KOPT-K1 (cell line): ENCODE data around the gene SSMEM1.
"Not testable (repeated sequence)": the region's sequence is repeated elsewhere in the genome, so short reads cannot be mapped to it uniquely, and the experiment has no call there.

Experiments
- H3K27ac ChIP-seq: fragments of 200-600 bp; sonication (generic); 2 replicates; pipeline ENCODE4 v1.5.1; 2016; ENCODE audit warnings: antibody characterized with exemption, mild to moderate bottlenecking, low read depth, low read length; ENCODE audit not compliant: poor library complexity, severe bottlenecking
- H3K36me3 ChIP-seq: fragments of 200-600 bp; sonication (generic); 2 replicates; pipeline ENCODE4 v1.5.1; 2017; ENCODE audit warnings: antibody characterized with exemption, mild to moderate bottlenecking, low read length, moderate library complexity; ENCODE audit not compliant: insufficient read depth
- H3K9me3 ChIP-seq: fragments of 200-600 bp; sonication (generic); 2 replicates; pipeline ENCODE4 v1.5.1; 2017; ENCODE audit warnings: antibody characterized with exemption, low read length, mild to moderate bottlenecking; ENCODE audit not compliant: insufficient read depth, poor library complexity, severe bottlenecking

The SSMEM1 gene

DNA sequence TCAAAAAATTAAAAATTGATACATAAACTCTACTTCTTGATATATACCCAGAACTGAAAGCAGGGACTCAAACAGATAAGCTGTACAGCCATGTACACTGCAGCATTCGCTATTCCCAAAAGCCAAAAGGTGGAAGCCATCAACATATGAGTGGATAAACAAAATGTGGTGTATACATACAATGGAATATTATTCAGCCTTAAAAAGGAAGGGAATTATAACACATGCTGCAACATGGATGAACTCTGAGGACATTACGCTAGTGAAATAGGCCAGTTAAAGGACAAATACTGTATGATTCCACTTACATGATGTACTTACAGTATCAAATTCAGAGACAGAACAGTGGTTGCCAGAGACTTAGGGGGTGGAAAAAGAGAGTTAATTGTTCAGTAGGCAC, 10.6 kb upstream of the SSMEM1 start:
- peaks cover 95% of the 10 kb centered on the region for H3K36me3 ChIP-seq
- no peak overlapping the region for H3K27ac ChIP-seq
- H3K9me3 ChIP-seq: no peaks in the 10 kb centered on the region

DNA sequence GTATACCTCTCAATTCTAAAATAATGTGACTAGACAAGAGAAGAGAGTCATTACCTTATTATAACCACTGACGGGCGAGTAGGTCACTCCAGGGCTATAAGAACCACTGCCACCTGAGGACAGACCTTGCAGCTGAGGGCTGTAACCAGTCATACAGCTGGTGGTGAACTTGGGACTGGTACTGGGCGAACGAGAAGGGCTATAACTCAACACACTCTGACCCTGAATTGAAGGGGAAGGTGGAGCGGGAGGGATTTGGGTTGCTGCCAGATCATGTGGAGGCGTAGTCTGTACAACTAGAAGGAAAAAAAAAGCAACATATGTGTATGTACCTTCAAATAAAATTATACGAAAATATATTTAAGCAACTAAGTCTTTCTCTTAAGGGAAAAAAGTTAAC, 5.9 kb upstream of the SSMEM1 start:
- Histone ChIP-seq H3K9me3 (no peaks in the 10 kb centered on the region), H3K27ac (no peak overlapping the region), H3K36me3 (peaks cover 71% of the 10 kb centered on the region)

DNA sequence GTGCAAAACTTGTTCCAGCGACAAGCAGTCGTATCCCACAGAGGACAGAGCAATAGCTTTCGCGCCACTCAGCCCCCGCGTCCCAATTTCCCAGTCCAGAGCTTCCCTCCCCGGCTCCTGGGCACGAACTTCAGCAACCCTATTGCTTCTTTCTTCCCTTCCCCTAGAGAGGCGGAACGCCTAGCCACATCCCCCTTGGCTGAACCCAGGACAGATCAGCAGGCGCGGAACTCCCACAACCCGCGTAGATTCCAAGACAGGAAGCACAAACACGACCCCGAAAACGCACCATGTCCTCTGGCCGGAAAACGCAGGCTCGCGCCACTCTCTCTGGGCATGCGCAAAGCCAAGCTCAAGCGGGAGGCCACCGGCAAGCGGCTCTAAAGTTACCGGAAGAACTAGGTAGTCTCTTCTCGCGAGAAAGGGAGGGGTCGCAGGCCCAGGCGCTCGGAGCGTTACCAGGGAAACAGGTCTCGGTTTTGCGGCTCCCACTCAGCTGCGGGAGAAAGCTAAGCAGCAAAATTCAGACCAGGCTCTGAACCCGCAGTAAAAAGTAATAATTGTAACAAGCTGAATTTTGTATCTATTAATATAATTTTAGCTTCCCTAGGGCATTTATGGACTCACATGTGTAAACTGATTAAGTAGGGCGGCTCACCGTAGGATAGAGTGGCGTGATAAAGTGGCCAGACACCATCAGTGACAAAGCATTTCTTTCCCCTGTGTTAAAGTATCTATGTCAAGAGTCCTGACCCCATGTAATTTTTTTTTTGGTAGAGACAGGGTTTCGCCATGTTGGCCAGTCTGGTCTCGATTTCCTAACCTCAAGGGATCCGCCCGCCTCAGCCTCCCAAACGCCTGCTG, 2.3 kb upstream of the SSMEM1 start, which contains the start of gene TMEM209:
TSS of gene TMEM209 (minus strand) at position 323 of the 864 bp plus-strand sequence. CDS start at position 292, 31 bp downstream.
- Histone ChIP-seq H3K27ac (peak within 1 kb of the TSS; percentile 97), H3K36me3 (peaks cover 37% of the 10 kb centered on the region), H3K9me3 (no peaks in the 10 kb centered on the region)

DNA sequence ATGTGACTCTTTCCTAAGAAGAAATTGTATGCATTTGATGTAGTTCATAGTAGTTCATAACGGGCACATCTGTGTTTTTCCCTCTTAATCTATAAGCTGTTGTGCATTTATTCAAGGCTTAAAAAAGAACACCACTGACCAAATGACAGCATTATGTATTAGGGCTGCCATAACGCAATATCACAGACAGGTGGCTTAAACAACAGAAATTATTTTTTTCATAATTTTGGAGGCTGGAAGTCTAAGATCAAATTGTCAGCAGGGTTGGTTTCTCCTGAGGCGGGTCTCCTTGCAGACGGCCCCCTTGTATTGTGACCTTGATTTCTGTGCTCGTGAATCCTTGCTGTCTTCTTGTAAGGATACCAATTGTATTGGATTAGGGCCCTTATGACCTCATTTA, 627 bp upstream of the SSMEM1 start:
- peaks cover 20% of the 10 kb centered on the region for H3K36me3 ChIP-seq
- no peaks in the 10 kb centered on the region for H3K9me3 ChIP-seq
- H3K27ac ChIP-seq: no peak overlapping the region

DNA sequence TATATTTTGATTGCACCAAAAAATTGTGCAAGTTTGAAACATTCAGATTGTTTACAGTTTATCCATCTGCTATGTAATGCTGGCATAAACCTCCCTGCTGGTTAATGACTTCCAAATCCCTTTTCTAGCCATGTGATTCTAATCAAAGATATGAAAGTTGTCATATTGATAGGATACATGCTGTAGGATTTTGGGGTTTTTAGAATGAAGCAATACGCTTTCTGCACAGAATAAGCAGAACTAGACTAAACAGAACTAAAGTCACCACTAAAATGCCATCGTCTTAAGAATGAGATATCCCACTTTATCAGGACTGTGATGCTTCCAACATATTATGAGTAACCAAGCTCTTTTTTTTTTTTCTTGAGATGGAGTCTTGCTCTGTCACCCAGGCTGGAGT, 856 bp downstream of the SSMEM1 start:
- no peak overlapping the region for H3K27ac ChIP-seq
- no peaks in the 10 kb centered on the region for H3K9me3 ChIP-seq
- peaks cover 5% of the 10 kb centered on the region for H3K36me3 ChIP-seq

DNA sequence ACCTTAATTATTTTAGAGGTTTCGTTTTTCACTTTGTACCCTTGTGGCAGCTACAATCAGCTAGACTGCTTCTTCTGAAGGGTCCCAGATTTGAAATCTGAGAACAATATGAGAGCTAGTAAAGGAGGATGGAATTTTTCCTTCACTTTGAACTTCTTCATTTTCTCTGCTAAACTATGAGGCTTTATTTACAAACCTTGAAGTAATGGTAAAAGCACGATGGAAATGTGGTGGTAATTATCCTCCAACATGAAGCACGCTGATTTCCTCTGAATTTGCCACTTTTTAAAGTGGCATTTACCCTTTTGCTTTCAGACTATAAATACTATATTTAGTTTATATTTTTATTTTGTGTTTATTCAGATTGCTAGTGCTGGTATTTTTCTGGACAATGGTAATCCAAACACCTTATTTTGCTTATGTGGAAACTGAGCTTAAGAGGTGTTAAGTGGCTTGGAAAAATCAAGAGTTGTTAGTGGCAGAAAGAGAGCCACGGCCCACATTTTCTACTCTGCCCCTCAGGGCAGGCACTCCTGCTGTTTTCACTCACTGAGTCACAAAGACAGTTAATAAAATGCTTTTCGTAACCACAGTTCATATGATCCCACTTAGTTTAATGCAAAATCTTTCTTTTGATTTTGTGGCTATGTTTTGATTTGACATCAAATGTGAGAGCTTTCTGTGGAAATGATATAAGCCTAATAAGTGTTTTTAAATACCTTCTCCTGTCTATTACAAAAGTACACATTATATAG, 2.7 kb downstream of the SSMEM1 start:
- no peak overlapping the region for H3K27ac ChIP-seq
- H3K36me3 ChIP-seq: no peaks in the 10 kb centered on the region
- H3K9me3 ChIP-seq: no peaks in the 10 kb centered on the region

DNA sequence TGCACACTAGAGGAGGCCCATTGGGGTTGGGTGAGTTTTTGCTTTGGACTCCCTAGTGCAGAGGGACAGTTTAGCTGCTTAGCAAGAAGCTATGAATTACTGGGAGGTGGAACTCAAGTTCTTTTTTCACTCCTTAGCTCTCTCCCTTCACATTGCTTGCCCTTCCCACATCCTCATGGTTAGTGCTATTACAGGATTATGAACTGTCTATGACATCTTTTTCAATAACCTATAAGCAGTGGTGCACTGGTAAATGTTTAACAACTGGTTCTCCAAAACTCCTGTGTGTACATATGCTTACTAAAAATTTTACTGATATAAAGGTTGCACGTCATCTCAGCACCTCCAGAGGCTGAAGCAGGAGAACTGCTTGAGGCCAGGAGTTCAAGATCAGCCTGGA, 6.2 kb downstream of the SSMEM1 start:
- no peaks in the 10 kb centered on the region for H3K9me3 ChIP-seq
- no peaks in the 10 kb centered on the region for H3K36me3 ChIP-seq
- no peak overlapping the region for H3K27ac ChIP-seq

DNA sequence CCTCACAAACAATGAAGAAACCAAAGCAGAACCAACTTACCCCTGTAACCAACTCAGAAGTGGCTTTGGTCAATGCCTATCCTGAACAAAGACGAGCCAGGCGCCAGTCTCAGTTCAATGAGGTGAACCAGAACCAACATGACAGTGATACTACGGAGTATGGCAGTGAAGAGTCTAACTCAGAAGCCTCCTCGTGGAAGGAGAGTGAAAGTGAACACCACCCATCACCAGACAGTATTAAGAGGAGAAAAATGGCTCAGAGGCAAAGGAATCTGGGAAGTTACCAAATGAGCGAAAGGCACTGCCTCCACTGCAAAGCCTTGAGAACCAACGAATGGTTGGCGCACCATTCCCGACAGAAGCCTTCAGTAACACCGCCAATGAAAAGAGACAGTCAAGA, 8.4 kb downstream of the SSMEM1 start:
- Histone ChIP-seq H3K27ac (no peak overlapping the region), H3K36me3 (no peaks in the 10 kb centered on the region), H3K9me3 (no peaks in the 10 kb centered on the region)

DNA sequence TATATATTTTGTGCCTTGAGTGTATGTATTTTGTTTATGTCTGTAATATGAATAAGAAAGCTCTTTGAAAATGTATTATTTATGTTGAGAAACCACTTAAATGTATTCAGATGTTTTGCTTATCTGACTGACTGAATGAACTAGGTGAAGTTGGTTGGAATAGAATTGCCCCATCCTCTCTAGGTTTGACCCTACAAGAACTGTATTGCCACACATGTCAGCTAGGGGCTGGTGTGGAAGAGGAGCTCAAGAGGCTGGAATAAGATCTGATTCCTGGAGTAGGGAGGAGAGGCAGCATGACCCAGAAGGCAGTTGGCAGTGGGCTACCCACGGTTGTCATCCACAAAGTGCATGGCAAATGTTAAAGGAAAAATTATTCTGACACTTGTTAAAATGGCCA, 9.1 kb downstream of the SSMEM1 start:
- H3K9me3 ChIP-seq: no peaks in the 10 kb centered on the region
- H3K27ac ChIP-seq: no peak overlapping the region
- H3K36me3 ChIP-seq: no peaks in the 10 kb centered on the region

DNA sequence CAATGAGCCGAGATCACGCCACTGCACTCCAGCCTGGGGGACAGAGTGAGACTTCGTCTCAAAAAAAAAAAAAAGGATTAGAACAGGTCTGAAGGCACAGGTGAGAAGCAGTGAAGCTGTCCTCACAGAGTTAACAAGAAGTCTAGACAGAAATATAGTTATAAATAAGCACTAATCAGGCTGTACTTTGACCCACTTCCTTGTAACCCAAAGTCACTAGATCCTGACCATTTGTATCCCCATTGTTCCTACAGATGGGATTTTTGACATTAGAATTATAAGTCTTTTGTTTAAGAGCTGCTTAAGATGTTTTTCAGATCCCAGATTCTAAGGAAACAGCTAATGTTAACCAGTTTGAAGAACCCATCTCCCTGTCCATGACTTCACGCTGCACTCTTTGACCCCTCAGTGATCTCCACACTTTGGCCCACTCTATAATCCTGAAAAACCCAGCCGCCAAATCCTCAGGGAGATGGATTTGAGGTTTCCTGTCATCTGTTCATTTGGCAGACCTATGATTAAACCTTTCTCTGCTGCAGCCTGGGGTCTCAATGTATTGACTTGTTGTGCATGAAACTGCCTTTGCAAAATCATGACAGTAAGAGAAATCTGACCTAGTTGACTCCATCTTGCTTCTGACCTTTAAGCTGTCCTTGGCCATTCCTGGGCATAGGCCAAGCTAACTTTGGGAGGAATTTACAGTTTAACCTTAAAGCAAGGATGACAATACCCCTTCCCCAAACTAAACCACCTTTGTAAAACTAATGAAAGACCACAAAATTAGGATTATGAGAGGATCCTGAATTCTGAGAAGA, 11.4 kb downstream of the SSMEM1 start:
- Histone ChIP-seq H3K36me3 (no peaks in the 10 kb centered on the region), H3K9me3 (peaks cover 2% of the 10 kb centered on the region), H3K27ac (no peak overlapping the region)

DNA sequence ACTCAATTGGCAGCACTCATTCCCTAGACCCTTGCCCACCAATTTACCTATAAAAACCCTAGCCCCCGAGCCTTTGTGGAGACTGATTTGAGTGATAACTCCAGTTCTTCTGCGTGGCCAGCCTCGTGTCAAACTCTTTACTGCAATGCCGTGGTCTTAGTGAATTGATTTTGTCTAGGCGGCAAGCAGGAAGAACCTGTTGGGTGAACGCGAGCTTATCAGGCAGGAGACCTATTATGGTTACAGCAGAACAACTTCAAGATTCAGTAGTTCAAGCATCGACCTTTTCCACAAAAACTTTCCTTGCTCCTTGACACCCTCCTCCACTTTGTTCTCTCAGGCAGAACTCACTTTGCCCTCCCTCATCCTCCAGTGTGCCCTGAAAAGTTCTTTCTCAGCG, 12.2 kb downstream of the SSMEM1 start:
- Histone ChIP-seq H3K36me3 (no peaks in the 10 kb centered on the region), H3K9me3 (peaks cover 3% of the 10 kb centered on the region), H3K27ac (no peak overlapping the region)

DNA sequence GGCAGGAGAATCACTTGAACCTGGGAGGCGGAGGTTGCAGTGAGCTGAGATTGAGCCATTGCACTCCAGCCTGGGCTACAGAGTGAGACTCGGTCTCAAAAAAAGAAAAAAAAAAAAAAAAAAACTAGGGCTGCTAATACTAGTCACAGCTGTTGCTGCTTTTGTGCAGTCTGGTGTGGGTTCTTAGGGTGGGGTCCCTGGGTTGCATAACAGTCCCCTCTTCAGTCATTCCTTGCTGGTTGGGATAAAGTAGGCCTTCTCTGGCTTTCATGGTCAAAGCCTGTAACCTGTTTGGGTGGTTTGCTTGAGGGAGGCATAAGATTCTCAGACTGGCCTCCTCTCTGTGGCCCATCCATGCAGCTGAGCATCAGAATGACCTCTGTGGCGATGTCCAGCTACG, 14.1 kb downstream of the SSMEM1 start:
- H3K9me3 ChIP-seq: peaks cover 3% of the 10 kb centered on the region

DNA sequence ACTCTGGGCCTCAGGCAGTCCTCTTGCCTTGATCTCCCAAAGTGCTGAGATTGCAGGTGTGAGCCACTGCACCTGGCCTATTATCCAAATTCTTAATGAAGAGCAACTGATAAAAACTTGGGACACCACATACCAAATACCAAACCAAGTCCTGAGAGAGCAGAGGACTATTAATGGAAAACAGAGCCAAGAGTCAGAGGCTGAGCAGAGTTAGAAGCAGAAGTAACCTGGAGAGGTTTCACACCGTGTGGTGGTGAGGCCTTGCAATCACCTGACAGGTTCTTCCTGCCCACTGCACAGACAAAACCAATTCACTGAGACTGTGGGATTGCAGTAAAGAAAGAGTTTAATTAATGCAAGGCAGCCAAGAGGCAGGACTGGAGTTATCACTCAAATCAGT, 16.0 kb downstream of the SSMEM1 start:
- Histone ChIP-seq H3K36me3 (no peaks in the 10 kb centered on the region), H3K9me3 (peaks cover 3% of the 10 kb centered on the region), H3K27ac (no peak overlapping the region)

More for the DNA sequence above, 14.1 kb downstream of the SSMEM1 start:
- Histone ChIP-seq H3K36me3 (no peaks in the 10 kb centered on the region), H3K27ac (no peak overlapping the region)

DNA sequence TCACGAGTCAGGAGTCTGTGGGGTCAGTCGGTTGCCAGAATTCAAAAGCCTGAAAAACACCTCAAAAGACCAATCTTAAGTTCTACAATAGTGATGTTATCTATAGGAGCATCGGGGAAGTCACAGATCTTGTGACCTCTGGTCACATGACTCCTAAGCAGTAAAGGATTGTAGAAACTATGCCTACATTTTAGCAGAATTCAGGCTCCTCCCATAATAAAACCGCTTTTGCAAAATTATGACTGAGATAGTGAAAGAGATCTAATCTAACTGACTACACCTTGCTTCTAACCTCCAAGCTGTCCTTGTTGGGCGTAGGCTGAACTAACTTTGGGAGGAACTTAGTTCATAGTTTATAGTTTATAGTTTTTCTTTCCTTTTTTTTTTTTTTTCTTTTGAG, 16.6 kb downstream of the SSMEM1 start:
- Histone ChIP-seq H3K27ac (no peak overlapping the region), H3K9me3 (peaks cover 3% of the 10 kb centered on the region), H3K36me3 (no peaks in the 10 kb centered on the region)

DNA sequence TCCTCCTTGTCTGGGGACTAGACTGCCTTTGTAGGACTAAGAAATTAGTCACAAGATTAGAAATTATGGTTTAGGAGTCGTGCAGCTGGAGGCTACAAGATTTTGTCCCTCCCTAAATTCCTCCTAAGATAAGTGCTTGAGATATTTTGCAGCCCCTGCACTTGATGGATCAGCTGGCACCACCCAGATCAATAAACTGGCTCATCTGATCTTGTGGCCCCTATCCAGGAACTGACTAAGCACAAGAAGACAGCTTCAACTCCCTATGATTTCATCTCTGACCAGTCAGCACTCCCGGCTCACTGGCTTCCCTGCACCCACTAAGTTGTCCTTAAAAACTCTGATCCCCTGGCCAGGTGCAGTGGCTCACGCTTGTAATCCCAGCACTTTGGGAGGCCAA, 17.3 kb downstream of the SSMEM1 start:
- not testable (repeated sequence) for H3K27ac ChIP-seq, H3K36me3 ChIP-seq, H3K9me3 ChIP-seq
